GM19043 (cell line): ENCODE measurements around the gene NUDT16L1.

ENCODE experiments used
- ATAC-seq: cut with Tn5 transposase; IDR thresholded peaks from one replicate; pipeline ENCODE4 v1.9.1; 2021; ENCODE audit warnings: low read depth; ENCODE audit not compliant: unreplicated experiment

Gene NUDT16L1

DNA sequence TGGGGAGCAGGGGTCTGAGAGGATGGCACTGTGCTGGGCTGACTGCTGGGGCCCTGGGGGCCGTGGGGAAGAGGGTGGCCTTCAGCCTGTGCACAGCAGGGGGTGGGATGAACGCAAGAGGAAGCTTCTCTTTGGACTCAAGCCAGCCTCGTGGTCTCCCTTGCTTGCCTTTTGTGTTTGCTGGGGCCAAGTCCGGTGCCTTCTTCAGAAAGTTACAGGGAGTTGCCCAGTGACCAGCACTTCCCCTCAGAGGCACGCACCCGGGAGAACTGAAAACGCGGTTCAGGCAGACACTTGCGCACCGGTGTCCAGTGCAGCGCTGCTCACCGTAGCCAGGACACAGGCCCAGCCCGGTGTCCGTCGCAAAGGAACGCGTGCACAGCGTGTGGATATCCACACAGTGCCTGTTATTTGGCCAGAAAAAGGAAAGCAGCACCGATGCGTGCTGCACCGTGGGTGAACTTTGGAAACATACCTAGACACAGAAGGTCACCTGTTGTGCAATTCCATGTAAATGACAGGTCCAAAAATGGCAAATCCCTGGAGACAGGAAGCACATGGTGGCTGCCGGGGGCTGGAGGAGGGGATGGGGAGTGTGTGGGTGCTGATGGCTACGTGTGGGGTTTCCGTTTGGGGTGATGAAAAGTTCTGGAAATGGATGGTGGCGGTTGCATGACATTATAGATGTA lies 29.4 kb upstream of the NUDT16L1 start:
- no peak for ATAC-seq

- no peak for ATAC-seq
Measured at GRCh38 chr16:4664538-4665418, 28.6 kb upstream of the NUDT16L1 start.

GRCh38 chr16:4666537-4667202 lies 26.7 kb upstream of the NUDT16L1 start:
- ATAC-seq = no peak

GRCh38 chr16:4667203-4667963 lies 26.0 kb upstream of the NUDT16L1 start:
- ATAC-seq = no peak

DNA sequence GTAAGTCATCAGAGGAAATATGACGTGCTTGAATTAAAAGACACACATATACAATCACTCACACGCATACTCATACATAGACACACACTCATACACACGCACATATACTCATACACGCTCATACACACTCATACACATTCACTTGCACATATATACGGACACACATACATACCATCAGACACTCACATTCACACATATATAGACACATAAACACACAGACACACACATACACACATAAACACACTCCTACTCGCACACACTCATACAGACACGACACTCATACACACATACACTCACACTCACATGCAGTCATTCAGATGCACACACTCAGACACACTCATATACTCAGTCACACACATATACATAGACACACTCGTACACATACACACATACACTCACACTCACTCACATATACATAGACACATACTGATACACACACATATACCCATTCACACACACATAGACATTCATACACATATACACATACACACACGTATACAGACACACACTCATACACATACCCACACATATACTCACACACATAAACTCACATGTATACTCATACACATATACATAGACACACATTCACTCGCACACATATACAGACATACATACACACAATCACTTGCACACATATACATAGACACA lies 24.9 kb upstream of the NUDT16L1 start:
- no peak for ATAC-seq

GRCh38 chr16:4673387-4674046 lies 19.8 kb upstream of the NUDT16L1 start:
- ATAC-seq = no peak

DNA sequence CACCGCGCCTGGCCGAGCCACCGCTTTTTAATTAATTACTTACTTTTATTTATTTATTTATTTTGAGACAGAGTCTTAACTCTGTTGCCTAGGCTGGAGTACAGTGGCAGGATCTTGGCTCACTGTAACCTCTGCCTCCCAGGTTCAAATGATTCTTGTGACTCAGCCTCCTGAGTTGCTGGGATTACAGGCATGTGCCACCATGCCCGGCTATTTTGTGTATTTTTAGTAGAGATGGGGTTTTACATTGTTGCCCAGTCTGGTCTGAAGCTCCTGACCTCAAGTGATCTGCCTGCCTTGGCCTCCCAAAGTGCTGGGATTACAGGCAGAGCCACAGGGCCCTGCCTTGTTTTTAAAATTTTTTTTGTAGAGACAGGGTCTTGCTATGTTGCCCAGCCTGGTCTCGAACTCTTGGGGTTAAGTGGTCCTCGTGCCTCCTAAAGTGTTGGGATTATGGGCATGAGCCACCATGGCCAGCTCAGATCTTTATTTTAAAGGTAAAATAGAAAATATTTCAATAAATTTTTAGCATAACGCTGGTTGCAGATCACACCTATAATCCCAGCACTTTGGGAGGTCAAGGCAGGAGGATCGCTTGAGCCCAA lies 18.3 kb upstream of the NUDT16L1 start:
- ATAC-seq = no peak

GRCh38 chr16:4675864-4676786 lies 17.2 kb upstream of the NUDT16L1 start:
- no peak for ATAC-seq

GRCh38 chr16:4676831-4677230 lies 16.5 kb upstream of the NUDT16L1 start:
- ATAC-seq = no peak

DNA sequence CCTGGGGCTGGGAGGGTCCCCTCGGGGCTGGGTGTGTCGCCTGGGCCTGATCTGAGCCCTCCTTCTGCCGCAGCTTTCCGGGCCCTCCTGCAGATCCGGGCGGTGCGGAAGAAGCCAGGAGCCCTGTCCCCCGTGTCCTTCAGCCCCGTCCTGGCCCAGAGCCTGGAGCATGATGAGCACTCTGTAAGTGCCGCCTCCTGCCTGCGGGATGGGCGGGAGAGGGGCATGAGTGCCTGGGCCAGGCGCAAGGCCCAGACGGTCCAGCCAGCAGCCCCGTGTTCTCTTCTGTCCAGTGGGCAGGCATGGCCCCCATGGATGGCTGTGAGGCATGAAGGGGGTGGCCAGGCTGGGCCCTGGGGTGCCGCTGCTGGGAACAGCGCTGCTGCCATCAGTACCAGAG lies 16.0 kb upstream of the NUDT16L1 start:
- ATAC-seq = no peak

GRCh38 chr16:4677994-4678393 lies 15.4 kb upstream of the NUDT16L1 start:
- ATAC-seq = no peak

GRCh38 chr16:4678596-4678995 lies 14.8 kb upstream of the NUDT16L1 start:
- no peak for ATAC-seq

GRCh38 chr16:4679156-4679849 lies 14.1 kb upstream of the NUDT16L1 start:
- no peak for ATAC-seq

GRCh38 chr16:4679850-4680636 lies 13.3 kb upstream of the NUDT16L1 start:
- ATAC-seq = no peak

GRCh38 chr16:4680673-4681470 lies 12.5 kb upstream of the NUDT16L1 start:
- ATAC-seq = no peak

DNA sequence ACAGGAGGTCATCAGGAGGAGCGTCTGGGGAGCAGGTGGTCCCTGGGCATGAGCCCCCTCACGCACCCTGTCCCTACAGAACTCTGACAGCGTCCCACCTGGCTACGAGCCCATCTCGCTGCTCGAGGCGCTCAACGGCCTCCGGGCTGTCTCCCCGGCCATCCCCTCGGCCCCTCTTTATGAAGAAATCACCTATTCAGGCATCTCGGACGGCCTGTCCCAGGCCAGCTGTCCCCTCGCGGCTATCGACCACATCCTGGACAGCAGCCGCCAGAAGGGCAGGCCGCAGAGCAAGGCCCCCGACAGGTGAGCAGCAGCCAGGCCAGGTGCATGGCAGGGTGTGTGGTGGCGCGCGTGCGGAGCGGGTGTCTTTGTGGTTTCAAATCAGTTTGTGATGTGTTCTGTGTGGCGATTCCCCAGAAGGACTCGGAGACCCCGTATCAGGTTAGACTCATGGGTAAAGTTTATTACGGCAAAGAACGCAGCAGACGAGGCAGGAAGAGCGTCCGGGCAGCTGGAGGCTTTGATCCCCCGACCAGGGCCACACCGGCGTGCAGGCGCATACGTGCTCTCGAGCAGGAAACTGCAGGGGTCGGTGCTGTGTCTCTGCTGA lies 11.8 kb upstream of the NUDT16L1 start:
- ATAC-seq = no peak
